Fibroblast of villous mesenchyme (primary cell): ENCODE measurements around the gene SOCS7. TPM values are rescaled to one million over a fixed set of nuclear protein-coding genes. Genes with fewer than 3 reads are reported as not detected.
A peak's percentile ranks its signal among the peaks of the same experiment; 100 is the strongest.

Source experiments
- DNase-seq: peaks from one replicate; pipeline ENCODE4 v3.0.0-alpha.2; 2010; ENCODE audit warnings: low read depth
- H3K4me3 ChIP-seq: 2 replicates; pipeline ENCODE4 v1.5.1; 2011; ENCODE audit warnings: low read depth, mild to moderate bottlenecking, low read length
- total RNA-seq: library from RNA; depleted of rRNA; stranded (reverse); fragments of >200 nt; gene quantifications from 2 replicates; pipeline ENCODE4 v1.2.3, GENCODE V29; 2012
- TF ChIP-seq, protein P1 (sequence below): IDR thresholded peaks from 2 replicates; pipeline ENCODE4 v1.5.1; 2012; ENCODE audit warnings: low read depth, mild to moderate bottlenecking, low read length; ENCODE audit not compliant: insufficient read depth

The SOCS7 gene, protein sequence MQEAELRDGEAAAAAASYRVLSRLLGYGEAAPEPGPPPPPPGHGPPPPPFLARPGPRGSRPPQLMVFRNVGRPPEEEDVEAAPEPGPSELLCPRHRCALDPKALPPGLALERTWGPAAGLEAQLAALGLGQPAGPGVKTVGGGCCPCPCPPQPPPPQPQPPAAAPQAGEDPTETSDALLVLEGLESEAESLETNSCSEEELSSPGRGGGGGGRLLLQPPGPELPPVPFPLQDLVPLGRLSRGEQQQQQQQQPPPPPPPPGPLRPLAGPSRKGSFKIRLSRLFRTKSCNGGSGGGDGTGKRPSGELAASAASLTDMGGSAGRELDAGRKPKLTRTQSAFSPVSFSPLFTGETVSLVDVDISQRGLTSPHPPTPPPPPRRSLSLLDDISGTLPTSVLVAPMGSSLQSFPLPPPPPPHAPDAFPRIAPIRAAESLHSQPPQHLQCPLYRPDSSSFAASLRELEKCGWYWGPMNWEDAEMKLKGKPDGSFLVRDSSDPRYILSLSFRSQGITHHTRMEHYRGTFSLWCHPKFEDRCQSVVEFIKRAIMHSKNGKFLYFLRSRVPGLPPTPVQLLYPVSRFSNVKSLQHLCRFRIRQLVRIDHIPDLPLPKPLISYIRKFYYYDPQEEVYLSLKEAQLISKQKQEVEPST
- total RNA-seq = 11.2 and 13.9 TPM in 2 replicates

DNA sequence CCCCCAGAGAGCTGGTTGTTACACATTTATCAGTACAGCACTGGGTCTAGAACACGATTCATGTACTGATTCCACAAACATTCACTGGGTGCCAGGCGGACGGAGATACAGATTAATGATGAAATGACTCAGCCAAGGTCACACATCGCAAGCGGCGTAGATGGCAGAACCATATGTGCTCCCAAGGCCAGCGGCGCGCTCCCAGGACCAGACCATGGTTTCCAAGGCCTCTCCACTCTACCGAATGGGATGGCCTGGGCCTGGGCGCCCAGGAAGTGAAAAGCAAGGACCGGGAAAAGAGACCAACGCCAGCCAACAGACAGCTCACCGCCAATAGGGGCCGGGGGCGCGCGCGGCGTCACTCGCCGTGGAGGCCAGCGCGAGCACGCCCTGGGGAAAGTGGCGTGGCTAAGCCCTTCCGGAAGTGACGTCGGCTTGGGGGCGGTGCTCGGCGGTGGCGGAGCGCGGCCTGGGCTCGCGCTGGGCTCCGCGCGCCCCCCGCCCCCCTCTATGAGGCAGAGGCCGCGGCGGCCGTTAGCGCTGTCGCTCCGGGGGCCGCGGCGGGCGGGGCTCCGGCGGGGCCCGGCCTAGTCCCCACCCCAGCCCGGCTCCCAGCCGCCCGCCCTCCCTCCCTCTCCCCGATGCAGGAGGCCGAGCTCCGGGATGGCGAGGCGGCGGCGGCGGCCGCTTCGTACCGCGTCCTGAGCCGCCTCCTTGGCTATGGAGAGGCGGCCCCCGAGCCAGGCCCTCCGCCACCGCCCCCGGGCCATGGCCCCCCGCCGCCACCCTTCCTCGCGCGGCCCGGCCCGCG lies at the start of gene SOCS7:
TSS of gene SOCS7 (plus strand) at position 433 of the 811 bp plus-strand sequence. CDS start at position 642, 209 bp downstream.
- TF ChIP-seq, protein P1, sequence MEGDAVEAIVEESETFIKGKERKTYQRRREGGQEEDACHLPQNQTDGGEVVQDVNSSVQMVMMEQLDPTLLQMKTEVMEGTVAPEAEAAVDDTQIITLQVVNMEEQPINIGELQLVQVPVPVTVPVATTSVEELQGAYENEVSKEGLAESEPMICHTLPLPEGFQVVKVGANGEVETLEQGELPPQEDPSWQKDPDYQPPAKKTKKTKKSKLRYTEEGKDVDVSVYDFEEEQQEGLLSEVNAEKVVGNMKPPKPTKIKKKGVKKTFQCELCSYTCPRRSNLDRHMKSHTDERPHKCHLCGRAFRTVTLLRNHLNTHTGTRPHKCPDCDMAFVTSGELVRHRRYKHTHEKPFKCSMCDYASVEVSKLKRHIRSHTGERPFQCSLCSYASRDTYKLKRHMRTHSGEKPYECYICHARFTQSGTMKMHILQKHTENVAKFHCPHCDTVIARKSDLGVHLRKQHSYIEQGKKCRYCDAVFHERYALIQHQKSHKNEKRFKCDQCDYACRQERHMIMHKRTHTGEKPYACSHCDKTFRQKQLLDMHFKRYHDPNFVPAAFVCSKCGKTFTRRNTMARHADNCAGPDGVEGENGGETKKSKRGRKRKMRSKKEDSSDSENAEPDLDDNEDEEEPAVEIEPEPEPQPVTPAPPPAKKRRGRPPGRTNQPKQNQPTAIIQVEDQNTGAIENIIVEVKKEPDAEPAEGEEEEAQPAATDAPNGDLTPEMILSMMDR = no peak
- peak; percentile 94 for DNase-seq

DNA sequence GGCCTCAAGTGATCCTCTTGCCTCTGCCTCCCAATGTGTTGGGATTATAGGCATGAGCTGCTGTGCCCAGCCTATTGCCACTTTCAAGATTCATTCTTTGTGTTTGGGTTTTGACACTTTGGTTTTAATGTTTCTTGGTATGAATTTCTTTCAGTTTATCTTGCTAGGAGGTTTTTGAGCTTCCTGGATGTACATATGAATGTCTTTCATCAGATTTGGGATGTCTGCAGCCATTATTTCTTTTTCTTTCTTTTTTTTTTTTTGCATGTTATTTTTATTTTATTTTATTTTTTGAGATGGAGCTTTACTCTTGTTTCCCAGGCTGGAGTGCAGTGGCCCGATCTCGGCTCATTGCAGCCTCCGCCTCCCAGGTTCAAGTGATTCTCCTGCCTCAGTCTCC lies 36.1 kb upstream of the SOCS7 start:
- DNase-seq = no peak
- TF ChIP-seq, protein P1 = no peak
- no peak overlapping the region for H3K4me3 ChIP-seq

More for the DNA sequence above, at the start of gene SOCS7:
- H3K4me3 ChIP-seq = peak within 1 kb of the TSS; percentile 78

DNA sequence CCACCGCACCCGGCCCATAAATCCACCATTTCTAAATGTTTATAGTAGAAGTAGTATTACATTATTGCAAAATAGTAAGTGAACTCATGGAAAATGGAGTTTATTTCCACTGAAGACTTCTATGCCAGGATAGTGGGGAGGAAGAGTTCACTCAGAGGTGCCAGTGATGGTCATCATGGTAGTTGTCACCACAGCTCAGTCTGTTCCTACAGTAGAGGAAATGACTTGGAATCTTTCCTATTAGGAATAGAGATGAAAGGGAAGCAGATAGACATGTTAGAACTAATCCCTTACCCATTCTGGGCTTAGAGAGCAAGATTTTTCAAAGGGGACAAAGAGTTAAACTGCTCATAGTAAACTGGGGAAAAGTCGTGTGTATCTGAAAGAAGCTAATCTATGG lies 34.6 kb upstream of the SOCS7 start:
- TF ChIP-seq, protein P1 = no peak
- no peak overlapping the region for H3K4me3 ChIP-seq
- DNase-seq = no peak

GRCh38 chr17:38320482-38320881 lies 31.2 kb upstream of the SOCS7 start:
- H3K4me3 ChIP-seq = no peak overlapping the region
- no peak for DNase-seq
- TF ChIP-seq, protein P1 = no peak

- TF ChIP-seq, protein P1 = peak; percentile 66
- peak; percentile 48 for DNase-seq
- H3K4me3 ChIP-seq = no peak overlapping the region
Measured at GRCh38 chr17:38322156-38322779, 29.4 kb upstream of the SOCS7 start.

DNA sequence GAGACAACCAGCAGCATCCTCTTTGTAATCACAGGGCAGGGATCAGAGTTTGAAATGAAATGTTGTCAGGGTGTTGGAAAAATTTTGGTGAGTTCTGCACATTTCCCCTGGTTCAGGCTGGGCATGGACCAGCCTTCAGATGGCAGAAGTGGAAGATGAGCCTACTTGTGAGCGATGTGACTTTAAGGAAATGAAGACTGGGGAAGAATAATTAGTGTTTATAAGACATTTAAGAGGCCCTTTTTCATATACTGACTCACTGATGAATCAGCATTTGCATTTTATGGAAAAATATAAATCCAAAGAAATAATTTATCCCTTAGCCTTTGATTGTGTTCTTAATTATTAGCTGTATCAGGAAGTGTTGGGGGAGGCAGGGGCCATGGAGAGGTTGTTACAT lies 28.7 kb upstream of the SOCS7 start:
- no peak overlapping the region for H3K4me3 ChIP-seq
- TF ChIP-seq, protein P1 = no peak
- DNase-seq = no peak
